Central memory CD8-positive, alpha-beta T cell (primary cell): Measurements from ENCODE around the gene KBTBD12.
"Not testable (repeated sequence)": the region's sequence is repeated elsewhere in the genome, so short reads cannot be mapped to it uniquely, and the experiment has no call there.

Experiments used
- ATAC-seq: fragments of 150-1000 bp; cut with Tn5 transposase; replicated peaks from 2 replicates; pipeline ENCODE4 v1.10.0; 2022; ENCODE audit warnings: mild to moderate bottlenecking, moderate FRiP score, moderate number of reproducible peaks; ENCODE audit not compliant: poor library complexity, severe bottlenecking; ENCODE audit errors: extremely low read depth
- DNase-seq, 2 donors: peaks; one replicate each; pipeline ENCODE4 v3.0.0; 2021; ENCODE audit warnings: low spot score in 2 of 2
- H3K27ac Mint-ChIP-seq: one replicate; pipeline ENCODE4 v1.8.0; 2022; ENCODE audit warnings: low read depth, mild to moderate bottlenecking, moderate library complexity, mixed read lengths
- H3K27me3 Mint-ChIP-seq: one replicate; pipeline ENCODE4 v1.8.0; 2022; ENCODE audit warnings: mixed read lengths
- H3K36me3 Mint-ChIP-seq: one replicate; pipeline ENCODE4 v1.8.0; 2022; ENCODE audit warnings: mild to moderate bottlenecking, moderate library complexity, mixed read lengths; ENCODE audit not compliant: insufficient read depth
- H3K4me1 Mint-ChIP-seq: one replicate; pipeline ENCODE4 v1.8.0; 2022; ENCODE audit warnings: mixed read lengths
- H3K4me3 Mint-ChIP-seq: one replicate; pipeline ENCODE4 v1.8.0; 2022; ENCODE audit warnings: mild to moderate bottlenecking, moderate library complexity, mixed read lengths
- H3K9me3 Mint-ChIP-seq: one replicate; pipeline ENCODE4 v1.8.0; 2022; ENCODE audit warnings: mixed read lengths

The KBTBD12 gene

DNA sequence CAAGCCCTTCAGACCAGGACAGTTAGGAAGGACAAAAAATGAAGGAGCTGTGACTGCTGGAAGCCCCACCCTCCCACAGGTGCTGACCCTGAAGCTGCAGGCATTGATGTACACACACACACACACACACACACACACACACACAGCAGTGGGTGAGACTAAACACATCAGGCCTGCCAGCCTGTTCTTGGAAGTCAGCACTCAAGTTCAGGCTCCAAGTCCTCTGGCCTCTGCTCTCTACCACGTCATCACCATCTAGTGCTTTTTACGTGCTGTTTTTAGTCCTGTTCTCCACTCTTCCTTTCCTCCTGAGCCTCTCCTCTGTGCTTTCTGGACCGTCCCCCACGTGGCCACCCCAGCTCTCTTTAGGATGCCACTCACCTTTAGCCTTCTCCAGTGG lies 5.4 kb upstream of the KBTBD12 start:
- H3K4me3 Mint-ChIP-seq: no peak overlapping the region
- no peaks in the 10 kb centered on the region for H3K36me3 Mint-ChIP-seq
- H3K27me3 Mint-ChIP-seq: peaks cover 71% of the 10 kb centered on the region
- H3K9me3 Mint-ChIP-seq: no peaks in the 10 kb centered on the region
- H3K27ac Mint-ChIP-seq: no peak overlapping the region
- DNase-seq: no peak
- no peaks in the 10 kb centered on the region for H3K4me1 Mint-ChIP-seq
- ATAC-seq: no peak

DNA sequence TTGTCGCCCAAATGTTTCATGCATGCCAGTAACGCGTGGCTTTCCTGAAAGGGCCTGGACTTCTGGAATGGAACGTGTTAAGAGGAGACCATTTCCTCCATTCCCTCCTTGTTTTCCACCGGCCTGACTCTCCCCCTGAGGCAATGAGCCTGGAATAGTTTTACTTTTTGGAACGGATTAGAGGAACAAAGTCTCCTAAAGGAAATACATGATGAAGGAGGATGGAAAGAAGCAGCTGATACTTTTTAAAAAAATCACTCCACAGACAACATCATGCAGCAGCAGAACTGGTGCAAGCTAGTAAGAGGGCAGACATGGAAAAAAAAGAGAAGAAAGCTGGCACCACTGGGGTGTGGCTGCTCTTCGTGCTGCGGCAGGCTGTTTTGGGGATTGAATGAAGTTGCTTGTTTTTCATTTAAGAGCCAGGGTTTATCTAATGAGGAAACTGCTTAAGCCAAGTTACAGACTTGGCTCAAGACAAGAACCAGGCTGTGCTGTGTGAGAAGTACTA lies 3.6 kb upstream of the KBTBD12 start:
- Mint-ChIP-seq H3K27me3 (peaks cover 66% of the 10 kb centered on the region), H3K36me3 (no peaks in the 10 kb centered on the region)

DNA sequence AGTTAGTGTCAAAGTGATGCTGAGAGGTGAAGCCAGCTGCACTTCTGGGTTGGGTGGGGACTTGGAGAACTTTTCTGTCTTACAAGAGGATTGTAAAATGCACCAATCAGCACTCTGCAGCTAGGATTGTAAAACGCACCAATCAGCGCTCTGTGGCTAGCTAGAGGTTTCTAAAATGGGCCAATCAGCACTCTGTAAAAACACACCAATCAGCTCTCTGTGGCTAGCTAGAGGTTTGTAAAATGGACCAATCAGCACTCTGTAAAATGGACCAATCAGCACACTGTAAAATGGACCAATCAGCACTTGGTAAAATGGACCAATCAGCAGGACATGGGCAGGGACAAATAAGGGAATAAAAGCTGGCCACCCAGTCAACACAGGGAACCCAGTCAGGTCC lies 1.2 kb upstream of the KBTBD12 start:
- H3K4me3 Mint-ChIP-seq, H3K9me3 Mint-ChIP-seq, ATAC-seq, DNase-seq, H3K27ac Mint-ChIP-seq, H3K36me3 Mint-ChIP-seq, H3K4me1 Mint-ChIP-seq: not testable (repeated sequence)
- H3K27me3 Mint-ChIP-seq: peaks cover 80% of the 10 kb centered on the region

More for the DNA sequence above, 3.6 kb upstream of the KBTBD12 start:
- ATAC-seq (no peak), DNase-seq (no peak)
- H3K9me3 Mint-ChIP-seq: no peaks in the 10 kb centered on the region
- H3K27ac Mint-ChIP-seq: no peak overlapping the region
- no peak overlapping the region for H3K4me3 Mint-ChIP-seq
- no peaks in the 10 kb centered on the region for H3K4me1 Mint-ChIP-seq

DNA sequence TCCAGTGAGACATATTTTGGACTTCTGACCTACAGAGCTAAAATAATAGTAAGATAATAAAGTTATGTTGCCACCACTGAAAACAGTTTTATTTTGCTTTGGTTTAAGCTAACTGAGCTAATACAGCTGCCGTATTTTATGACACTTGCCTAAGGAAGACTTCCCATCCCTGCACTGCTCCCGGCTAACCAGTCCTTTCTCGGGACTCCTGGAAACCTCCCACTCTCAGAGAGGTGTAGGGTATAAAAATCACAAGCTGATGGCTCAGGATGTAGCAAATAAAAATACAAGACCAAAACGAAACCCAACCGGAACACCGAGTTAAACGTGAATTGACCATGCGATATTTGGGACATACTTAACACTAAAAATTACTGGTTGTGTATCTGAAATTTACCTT lies 448 bp upstream of the KBTBD12 start:
- Mint-ChIP-seq H3K4me1 (no peaks in the 10 kb centered on the region), H3K4me3 (no peak overlapping the region), H3K9me3 (no peaks in the 10 kb centered on the region), H3K27ac (no peak overlapping the region), H3K36me3 (no peaks in the 10 kb centered on the region), H3K27me3 (peaks cover 75% of the 10 kb centered on the region)
- DNase-seq: no peak
- no peak for ATAC-seq

DNA sequence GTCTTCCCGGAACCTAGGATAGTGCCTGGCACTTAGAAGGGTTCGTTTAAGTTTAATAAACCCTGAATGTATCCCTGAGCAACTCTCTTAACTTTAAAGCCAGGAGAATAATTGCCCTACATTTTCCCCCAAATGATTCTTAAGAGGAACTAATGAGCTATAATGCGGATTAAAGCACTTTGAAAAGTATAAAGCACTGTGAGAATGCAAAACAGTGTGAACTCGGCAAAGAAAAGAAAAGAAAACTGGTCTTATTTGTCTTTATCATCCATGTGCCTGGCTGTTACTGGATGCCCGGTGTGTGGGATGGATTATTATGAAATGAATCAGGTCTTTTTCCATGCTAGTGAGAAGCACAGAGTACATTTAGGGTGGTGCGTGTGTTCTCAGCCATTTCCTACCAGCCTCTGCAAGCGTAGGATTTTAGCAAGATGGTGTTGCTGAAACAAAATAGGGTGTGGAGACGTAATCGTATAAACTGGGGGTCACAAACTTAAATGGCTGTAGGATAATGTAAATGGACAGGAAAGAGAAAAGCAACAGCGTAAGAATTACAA lies 983 bp downstream of the KBTBD12 start:
- DNase-seq (no peak), ATAC-seq (no peak)
- Mint-ChIP-seq H3K27ac (no peak overlapping the region), H3K4me1 (no peaks in the 10 kb centered on the region), H3K4me3 (no peak overlapping the region), H3K9me3 (no peaks in the 10 kb centered on the region), H3K27me3 (peaks cover 63% of the 10 kb centered on the region), H3K36me3 (no peaks in the 10 kb centered on the region)

DNA sequence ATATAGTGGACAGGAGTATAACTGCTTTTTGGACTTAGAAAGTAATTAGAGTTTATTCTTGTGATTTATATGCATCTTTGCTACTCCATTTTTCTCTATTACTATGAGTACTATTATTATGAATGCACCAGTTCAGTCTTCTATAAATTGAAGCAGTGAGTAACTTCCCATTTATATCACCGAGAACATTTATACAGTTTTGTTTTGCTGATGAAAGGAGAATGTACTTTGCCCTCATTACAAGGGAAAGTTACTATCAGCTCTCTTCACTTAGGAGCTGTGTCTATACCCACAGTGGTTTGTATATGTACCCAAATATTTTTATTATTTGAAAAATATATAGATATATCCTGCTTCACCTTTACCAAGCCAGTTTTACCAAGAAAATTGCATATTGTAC lies 5.7 kb downstream of the KBTBD12 start:
- H3K4me1 Mint-ChIP-seq: peaks cover 7% of the 10 kb centered on the region
- H3K4me3 Mint-ChIP-seq: no peak overlapping the region
- H3K27me3 Mint-ChIP-seq: peaks cover 62% of the 10 kb centered on the region
- no peak overlapping the region for H3K27ac Mint-ChIP-seq
- DNase-seq: no peak
- no peak for ATAC-seq
- H3K9me3 Mint-ChIP-seq: no peaks in the 10 kb centered on the region
- no peaks in the 10 kb centered on the region for H3K36me3 Mint-ChIP-seq

DNA sequence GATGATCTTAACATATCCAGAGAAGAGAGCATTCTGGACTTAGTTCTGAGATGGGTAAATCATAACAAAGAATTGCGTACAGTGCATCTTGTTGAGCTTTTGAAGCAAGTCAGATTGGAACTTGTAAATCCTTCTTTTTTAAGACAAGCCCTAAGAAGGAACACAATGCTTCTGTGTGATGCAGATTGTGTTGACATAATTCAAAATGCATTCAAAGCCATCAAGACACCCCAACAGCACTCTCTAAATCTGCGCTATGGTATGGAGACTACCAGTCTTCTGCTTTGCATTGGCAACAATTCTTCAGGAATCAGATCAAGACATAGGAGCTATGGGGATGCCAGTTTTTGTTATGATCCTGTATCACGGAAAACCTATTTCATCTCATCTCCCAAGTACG lies 8.6 kb downstream of the KBTBD12 start:
- peaks cover 65% of the 10 kb centered on the region for H3K27me3 Mint-ChIP-seq
- no peaks in the 10 kb centered on the region for H3K36me3 Mint-ChIP-seq
- H3K27ac Mint-ChIP-seq: no peak overlapping the region
- no peak overlapping the region for H3K4me3 Mint-ChIP-seq
- no peaks in the 10 kb centered on the region for H3K9me3 Mint-ChIP-seq
- DNase-seq (no peak), ATAC-seq (no peak)
- peaks cover 7% of the 10 kb centered on the region for H3K4me1 Mint-ChIP-seq

DNA sequence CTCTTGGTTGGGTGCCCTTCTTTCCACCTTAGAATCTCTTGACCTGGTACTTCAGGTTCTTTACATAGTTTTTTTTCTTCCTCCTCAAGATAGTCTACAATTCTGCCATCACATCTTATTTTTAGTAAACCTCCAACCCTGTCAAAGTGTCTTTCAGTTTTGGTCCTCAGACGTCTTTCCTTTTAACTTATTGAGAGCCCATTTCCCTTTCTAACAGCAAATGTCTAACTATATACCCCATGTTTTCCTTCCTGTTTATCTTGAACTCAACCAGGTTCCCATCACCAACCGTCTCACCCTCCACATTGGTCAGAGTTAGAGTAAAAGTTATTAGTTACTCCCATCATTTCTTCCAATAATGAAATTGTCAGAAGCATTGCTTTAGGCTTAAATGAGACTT lies 10.4 kb downstream of the KBTBD12 start:
- ATAC-seq: no peak
- peaks cover 7% of the 10 kb centered on the region for H3K4me1 Mint-ChIP-seq
- H3K4me3 Mint-ChIP-seq: no peak overlapping the region
- DNase-seq: no peak
- peaks cover 70% of the 10 kb centered on the region for H3K27me3 Mint-ChIP-seq
- H3K36me3 Mint-ChIP-seq: no peaks in the 10 kb centered on the region
- H3K27ac Mint-ChIP-seq: no peak overlapping the region
- no peaks in the 10 kb centered on the region for H3K9me3 Mint-ChIP-seq

DNA sequence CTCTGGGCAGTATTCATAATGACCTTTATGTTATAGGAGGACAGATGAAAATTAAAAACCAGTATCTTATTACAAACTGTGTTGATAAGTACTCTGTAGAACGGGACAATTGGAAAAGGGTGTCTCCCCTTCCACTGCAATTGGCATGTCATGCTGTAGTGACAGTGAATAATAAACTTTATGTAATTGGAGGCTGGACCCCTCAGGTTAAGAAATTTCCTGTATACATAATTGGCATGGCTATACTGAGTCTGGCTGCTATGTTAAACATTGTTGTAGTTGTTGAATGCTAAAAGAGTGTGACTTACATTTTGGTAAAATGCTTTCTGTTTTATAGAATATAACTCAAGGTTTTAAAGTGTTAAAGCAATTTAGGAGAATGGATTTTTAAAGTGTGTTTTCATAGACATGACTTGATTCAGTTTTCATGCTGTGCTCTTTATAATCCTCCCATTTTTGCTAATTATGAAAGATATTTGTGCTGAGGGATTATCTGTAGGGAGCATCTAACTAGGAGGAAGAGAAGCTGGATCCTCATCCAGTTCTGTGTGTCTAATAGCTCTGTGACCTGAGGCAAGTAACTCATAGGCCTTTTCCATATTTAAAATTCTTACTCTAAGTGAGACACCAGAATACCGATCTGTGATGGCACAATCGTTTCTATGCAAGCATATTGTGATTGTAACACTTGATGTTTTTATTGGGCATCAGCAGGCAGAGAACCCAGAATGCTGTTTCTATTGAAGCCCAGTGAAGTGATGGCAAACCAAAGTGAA lies 13.0 kb downstream of the KBTBD12 start:
- Mint-ChIP-seq H3K27me3 (peaks cover 80% of the 10 kb centered on the region), H3K27ac (no peak overlapping the region), H3K9me3 (no peaks in the 10 kb centered on the region), H3K36me3 (peaks cover 2% of the 10 kb centered on the region), H3K4me1 (peaks cover 7% of the 10 kb centered on the region), H3K4me3 (no peak overlapping the region)
- no peak for DNase-seq
- ATAC-seq: no peak

DNA sequence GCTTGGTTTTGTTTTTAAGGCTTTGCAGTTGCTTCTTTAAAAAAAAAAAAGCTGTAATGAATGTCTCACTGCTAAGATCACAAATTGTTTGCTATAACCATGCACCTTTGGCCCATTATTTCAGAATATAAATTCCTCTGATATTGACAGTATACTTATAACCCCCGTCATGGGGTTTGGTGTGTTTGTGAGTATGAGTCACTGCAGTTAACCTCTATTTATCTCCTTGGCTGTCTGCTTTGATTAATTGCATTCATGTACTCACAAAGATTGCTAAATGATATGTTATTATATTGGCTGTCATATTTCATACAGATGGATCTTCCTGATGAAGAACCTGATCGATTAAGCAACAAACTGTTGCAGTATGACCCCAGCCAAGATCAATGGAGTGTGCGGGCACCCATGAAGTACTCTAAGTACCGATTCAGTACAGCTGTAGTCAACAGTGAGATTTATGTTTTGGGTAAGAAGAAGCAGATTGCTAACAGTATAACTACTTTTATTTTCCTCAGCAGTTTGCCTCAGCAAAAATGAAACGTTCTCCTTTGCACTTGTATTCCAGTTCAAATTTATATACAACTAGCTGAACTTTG lies 14.9 kb downstream of the KBTBD12 start:
- H3K27me3 Mint-ChIP-seq: peaks cover 85% of the 10 kb centered on the region
- H3K4me1 Mint-ChIP-seq: peaks cover 7% of the 10 kb centered on the region
- H3K4me3 Mint-ChIP-seq: no peak overlapping the region
- no peaks in the 10 kb centered on the region for H3K9me3 Mint-ChIP-seq
- H3K36me3 Mint-ChIP-seq: peaks cover 2% of the 10 kb centered on the region
- no peak for DNase-seq
- ATAC-seq: no peak
- no peak overlapping the region for H3K27ac Mint-ChIP-seq

DNA sequence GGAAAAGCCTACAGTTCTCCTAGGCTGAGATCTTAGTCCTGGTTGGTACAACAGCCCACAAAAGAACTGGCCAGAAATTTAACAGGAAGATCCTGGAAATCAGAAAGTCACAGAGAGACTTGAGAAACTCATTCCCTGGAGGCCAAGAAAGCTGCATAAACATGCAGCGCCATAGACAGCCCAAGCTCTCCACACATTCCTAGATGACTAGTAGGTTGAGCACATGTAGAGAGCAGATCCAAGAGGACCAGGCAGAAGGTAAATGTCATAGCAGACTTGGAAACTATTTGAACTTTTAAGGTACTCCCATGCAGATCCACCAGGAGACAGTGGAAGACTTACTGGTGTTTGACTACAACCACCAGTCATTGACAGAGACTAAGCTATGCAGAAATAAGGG lies 18.4 kb downstream of the KBTBD12 start:
- H3K9me3 Mint-ChIP-seq: no peaks in the 10 kb centered on the region
- H3K4me1 Mint-ChIP-seq: no peaks in the 10 kb centered on the region
- no peak for DNase-seq
- ATAC-seq: no peak
- H3K36me3 Mint-ChIP-seq: peaks cover 2% of the 10 kb centered on the region
- peaks cover 74% of the 10 kb centered on the region for H3K27me3 Mint-ChIP-seq
- no peak overlapping the region for H3K27ac Mint-ChIP-seq
- no peak overlapping the region for H3K4me3 Mint-ChIP-seq

DNA sequence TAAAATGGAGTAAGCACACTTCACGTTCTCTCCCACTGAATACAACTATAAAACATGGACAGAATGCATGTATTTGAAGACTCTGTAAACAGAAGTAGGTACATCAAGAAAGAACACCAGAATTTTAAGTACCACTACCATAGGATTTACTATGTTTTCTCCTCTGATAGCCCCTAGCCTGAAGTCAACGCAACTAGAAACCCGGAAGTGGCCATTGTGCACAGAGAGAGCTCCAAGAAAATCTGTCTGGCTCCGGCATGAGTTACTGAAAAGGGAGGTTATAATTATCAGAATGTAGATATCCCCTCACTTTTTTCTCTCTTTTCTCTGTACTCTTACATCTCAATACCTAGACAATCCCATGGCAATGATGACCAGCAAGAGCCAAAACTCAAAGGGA lies 23.8 kb downstream of the KBTBD12 start:
- no peak overlapping the region for H3K27ac Mint-ChIP-seq
- no peaks in the 10 kb centered on the region for H3K9me3 Mint-ChIP-seq
- no peak for ATAC-seq
- no peaks in the 10 kb centered on the region for H3K4me1 Mint-ChIP-seq
- H3K27me3 Mint-ChIP-seq: peaks cover 59% of the 10 kb centered on the region
- H3K36me3 Mint-ChIP-seq: no peaks in the 10 kb centered on the region
- no peak for DNase-seq
- H3K4me3 Mint-ChIP-seq: no peak overlapping the region

DNA sequence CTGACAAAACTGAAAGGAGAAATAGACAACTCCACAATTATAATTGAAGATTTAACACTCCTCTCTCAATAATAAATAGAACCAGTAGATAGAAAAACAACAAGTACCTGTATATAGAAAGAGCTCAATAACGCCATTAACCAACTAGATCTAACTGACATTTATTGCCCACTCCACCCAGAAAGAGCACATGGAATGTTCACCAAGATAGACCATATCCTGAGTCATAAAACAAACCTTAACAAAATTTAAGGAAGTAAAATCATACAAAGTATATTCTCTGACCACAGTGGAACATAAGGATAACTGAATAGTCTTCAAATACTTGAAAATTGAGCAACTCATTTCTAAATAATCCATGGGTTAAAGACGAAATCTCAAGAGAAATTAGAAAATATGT lies 25.1 kb downstream of the KBTBD12 start:
- Mint-ChIP-seq H3K36me3 (no peaks in the 10 kb centered on the region), H3K9me3 (no peaks in the 10 kb centered on the region), H3K27ac (no peak overlapping the region), H3K27me3 (peaks cover 46% of the 10 kb centered on the region), H3K4me1 (no peaks in the 10 kb centered on the region), H3K4me3 (no peak overlapping the region)
- no peak for DNase-seq
- no peak for ATAC-seq
